Hepatocyte (in vitro differentiated cells): ENCODE results near the gene ARHGAP10.

Experiments
- CTCF ChIP-seq: fragments of 200-600 bp; sonication (generic); IDR thresholded peaks from 2 replicates; pipeline ENCODE4 v1.5.1; 2016; ENCODE audit warnings: antibody characterized with exemption, mild to moderate bottlenecking; ENCODE audit not compliant: poor library complexity
- EZH2 ChIP-seq: fragments of 200-600 bp; sonication (generic); IDR thresholded peaks from 2 replicates; pipeline ENCODE4 v1.6.1; 2016; ENCODE audit warnings: antibody characterized with exemption, mild to moderate bottlenecking, borderline replicate concordance
- EZH2phosphoT487 ChIP-seq: fragments of 200-600 bp; sonication (generic); IDR thresholded peaks from one replicate; pipeline ENCODE4 v1.6.1; 2018; ENCODE audit warnings: antibody characterized with exemption, mild to moderate bottlenecking, low read depth, moderate library complexity; ENCODE audit not compliant: unreplicated experiment, severe bottlenecking

GRCh38 chr4:147709999-147710398, 21.9 kb upstream of the ARHGAP10 start:
- TF ChIP-seq CTCF (no peak), EZH2phosphoT487 (no peak), EZH2 (no peak)
